DMS153 treated with DMSO at 0.1 percent for 48 hours (cell line): Measurements from ENCODE around the gene ATP2C1.
A peak's percentile ranks its signal among the peaks of the same experiment; 100 is the strongest.
"Not testable (repeated sequence)": the region's sequence is repeated elsewhere in the genome, so short reads cannot be mapped to it uniquely, and the experiment has no call there.

ENCODE experiments used
- DNase-seq: peaks from one replicate; lab custom pipeline; 2025; ENCODE audit not compliant: unreplicated experiment; lab: John Stamatoyannopoulos, UW

Gene ATP2C1

GRCh38 chr3:130893376-130894129, at the start of gene ATP2C1:
ATP2C1 (plus strand) TSS chr3:130894084; CDS start chr3:130894770, 686 bp downstream.
- peak; percentile 92 for DNase-seq

DNA sequence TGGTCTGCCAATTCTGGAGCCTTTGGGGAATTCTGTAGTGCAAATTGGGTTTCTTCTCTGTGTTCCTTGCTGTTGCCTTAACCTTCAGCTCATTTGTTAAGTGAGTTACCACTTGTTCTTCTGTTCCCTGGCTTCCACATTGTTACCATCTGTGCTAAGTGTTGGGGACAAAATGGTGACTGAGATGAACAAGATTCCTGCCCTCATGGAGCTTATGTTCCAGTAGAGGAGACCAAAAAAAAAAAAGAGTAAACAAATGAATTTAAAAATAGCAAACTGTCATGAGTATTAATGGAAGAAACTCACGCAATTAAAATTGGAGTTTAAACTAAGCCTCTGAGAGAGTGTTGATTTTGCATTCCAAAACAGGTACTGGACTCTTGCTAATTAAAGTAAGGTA, 49.4 kb upstream of the ATP2C1 start:
- no peak for DNase-seq

DNA sequence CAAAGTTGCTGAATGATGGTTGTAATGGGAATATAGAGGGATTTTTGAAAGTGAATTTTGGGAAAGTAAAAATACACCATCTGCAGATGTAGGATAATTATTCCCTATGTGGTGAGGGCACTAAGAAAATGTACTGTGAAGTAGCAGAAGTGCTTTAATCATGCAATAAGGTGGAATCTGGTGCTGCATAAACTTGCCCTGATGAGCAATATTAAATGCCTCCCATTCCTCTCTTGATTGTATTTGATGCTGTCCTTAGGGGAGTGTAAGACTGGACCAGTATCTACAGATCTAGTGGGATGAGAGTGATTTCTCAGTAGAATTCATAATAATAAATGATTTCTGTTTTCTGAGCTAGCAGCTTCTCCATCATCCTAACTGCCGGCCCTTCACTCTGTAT, 47.7 kb upstream of the ATP2C1 start:
- no peak for DNase-seq

- peak; percentile 32 for DNase-seq
Observed at GRCh38 chr3:130849091-130849552, 44.8 kb upstream of the ATP2C1 start.

- DNase-seq, result no peak
Observed at GRCh38 chr3:130850044-130850797, 43.7 kb upstream of the ATP2C1 start.

GRCh38 chr3:130850843-130851242, 43.0 kb upstream of the ATP2C1 start:
- no peak for DNase-seq

GRCh38 chr3:130851277-130851676, 42.6 kb upstream of the ATP2C1 start:
- DNase-seq, result no peak

DNA sequence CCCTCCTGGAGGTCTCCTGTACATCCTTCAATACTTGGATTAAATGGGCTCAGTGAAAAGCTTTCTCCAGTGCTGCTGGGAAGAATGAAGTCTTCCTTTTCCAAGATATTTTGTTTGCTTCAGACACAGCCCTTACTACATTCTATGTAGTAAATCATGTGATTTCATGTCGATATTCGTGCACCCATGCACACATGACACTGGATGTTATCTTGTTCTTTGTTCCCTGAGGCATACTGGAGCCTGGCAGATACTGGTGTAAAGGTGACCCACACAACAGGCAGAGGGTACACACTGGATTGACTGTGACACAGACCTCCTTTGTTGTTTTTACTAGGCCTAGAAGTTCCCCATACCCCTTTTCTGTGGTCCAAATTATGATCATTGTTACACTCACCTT, 40.3 kb upstream of the ATP2C1 start:
- no peak for DNase-seq

GRCh38 chr3:130854208-130854864, 39.5 kb upstream of the ATP2C1 start:
- DNase-seq, result no peak

GRCh38 chr3:130857336-130858026, 36.4 kb upstream of the ATP2C1 start:
- DNase-seq, result no peak

DNA sequence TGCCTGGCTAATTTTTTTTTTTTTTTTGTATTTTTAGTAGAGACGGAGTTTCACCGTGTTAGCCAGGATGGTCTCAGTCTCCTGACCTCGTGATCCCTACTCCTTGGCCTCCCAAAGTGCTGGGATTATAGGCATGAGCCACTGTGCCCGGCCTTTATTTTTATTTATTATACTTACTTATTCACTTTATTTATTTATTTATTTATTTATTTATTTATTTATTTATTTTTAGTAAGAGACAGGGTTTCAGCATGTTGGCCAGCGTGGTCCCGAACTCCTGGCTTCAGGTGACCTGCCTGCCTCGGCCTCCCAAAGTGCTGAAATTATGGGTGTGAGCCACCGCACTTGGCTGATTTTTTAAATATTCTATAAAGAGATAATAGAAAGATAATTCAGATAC, 31.8 kb upstream of the ATP2C1 start:
- DNase-seq, result not testable (repeated sequence)

- no peak for DNase-seq
Observed at GRCh38 chr3:130865489-130865888, 28.4 kb upstream of the ATP2C1 start.

DNA sequence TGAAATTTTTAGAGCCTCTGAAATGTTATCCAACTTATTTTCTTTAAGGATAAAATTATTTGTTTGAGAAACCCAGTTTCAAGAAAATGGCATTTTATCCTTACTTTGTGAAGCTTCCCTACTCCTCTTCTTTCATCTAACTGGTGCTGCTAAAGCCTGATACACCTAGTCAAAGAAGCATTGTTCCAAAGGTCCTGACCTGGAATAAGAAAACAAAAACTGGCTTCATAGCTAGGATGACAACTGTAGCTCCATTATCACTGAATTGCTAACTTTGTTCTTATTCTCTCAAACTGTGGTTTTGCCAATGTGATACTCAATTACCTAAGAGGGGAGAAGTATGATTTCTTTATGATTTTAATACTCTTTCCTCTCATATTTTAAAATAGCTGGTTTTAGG, 27.6 kb upstream of the ATP2C1 start:
- DNase-seq, result no peak

- DNase-seq, result no peak
Observed at GRCh38 chr3:130870423-130870822, 23.5 kb upstream of the ATP2C1 start.

- no peak for DNase-seq
Observed at GRCh38 chr3:130876594-130876993, 17.3 kb upstream of the ATP2C1 start.

DNA sequence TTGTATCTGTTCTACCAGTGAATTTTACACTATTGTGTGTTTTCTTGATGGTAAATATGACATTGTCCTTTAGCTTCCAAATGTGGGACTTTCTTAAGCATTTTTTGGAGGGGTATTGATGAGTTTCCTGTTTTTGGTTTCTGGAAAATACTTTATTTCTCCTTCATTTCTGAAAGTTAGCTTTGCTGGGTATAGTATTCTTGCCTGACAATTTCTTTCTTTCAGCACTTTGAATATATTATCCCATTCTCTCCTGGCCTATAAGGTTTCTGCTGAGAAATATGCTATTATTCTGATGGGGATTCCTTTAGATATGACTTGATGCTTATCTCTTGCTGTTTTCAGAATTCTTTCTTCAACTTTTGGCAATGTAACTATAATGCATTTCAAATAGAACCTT, 15.4 kb upstream of the ATP2C1 start:
- DNase-seq, result no peak

- DNase-seq, result no peak
Observed at GRCh38 chr3:130889416-130889946, 4.4 kb upstream of the ATP2C1 start.

DNA sequence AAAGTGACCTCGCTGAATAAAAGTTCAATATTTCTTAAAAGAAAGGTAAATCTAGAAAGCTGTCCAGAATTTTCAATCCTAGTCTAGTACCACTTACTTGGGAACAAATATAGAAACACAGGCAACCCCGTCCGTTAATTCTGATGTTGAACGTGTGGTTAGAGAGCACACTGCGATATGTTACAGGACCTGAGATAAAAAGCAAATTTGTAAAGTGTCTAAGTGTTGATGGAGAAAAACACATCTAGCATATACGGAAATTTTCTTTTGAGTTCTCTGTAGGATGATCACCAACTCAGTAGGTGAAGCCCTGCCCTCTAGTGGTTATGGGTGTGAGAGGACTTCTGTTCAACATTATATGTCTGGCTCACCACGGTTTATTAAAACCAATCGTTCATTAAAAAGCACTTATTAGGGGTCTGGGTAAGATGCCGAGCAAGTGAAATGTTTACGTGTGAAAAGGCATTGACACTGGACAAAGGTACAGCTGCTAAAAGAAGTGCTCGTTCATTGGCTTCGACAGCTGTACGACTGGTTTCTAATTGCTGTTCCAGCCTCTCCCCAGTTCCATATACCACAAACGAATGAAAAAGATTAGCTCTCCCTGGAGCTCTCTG, 1.0 kb upstream of the ATP2C1 start:
- DNase-seq, result peak; percentile 78

- no peak for DNase-seq
Observed at GRCh38 chr3:130894130-130894985, 474 bp downstream of the ATP2C1 start.

DNA sequence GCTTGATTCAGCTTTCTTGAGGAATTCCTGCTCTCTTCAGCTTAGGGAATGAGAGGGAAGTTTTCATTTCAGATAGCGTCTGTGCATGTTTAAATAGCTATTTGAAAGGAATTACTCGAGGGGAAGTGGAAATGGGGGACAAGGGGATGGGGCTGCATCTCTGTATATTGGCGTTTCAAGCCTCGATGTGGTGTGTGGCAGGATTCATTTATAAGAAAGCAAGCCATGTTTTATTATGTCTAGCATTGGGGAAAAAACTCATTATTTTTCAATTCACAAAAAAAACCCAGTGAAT, 1.0 kb downstream of the ATP2C1 start:
- no peak for DNase-seq
